ENCODE data around the gene HIGD1C. TPM values are rescaled to one million over a fixed set of nuclear protein-coding genes. Genes with fewer than 3 reads are reported as not detected.
A peak's percentile ranks its signal among the peaks of the same experiment; 100 is the strongest.
"Not testable (repeated sequence)": the region's sequence is repeated elsewhere in the genome, so short reads cannot be mapped to it uniquely, and the experiment has no call there.

HIGD1C gene
- total RNA-seq, 1 experiment from 2014 or later = not detected

- Mint-ChIP-seq H3K27me3 (ENCODE audit: low read depth) (no peaks in the 10 kb centered on the region), H3K4me3 (no peak overlapping the region)
- no CpG with 5 or more reads among the region's 3 CpGs for WGBS (ENCODE audit: extremely low coverage, insufficient read length, low lambda C conversion rate)
These were observed 22.5 kb upstream of the HIGD1C start for GRCh38 chr12:50929831-50930230.

DNA sequence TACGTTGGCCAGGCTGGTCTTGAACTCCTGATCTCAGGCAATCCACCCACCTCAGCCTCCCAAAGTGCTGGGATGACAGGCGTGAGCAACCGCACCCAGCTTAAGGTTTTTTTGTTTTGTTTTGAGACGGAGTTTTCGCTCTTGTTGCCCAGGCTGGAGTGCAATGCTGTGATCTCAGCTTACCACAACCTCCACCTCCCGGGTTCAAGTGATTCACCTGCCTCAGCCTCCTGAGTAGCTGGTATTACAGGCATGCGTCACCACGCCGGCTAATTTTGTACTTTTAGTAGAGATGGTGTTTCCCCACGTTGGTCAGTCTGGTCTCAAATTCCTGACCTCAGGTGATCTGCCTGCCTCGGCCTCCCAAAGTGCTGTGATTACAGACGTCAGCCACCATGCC, 21.9 kb upstream of the HIGD1C start:
- no CpG with 5 or more reads among the region's 12 CpGs for WGBS (ENCODE audit: extremely low coverage, insufficient read length, low lambda C conversion rate)
- not testable (repeated sequence) for H2BK15ac ChIP-seq (ENCODE audit: low read depth, low read length); H3K56ac ChIP-seq (ENCODE audit: insufficient read length, low read depth, low read length); H3K23me2 ChIP-seq (ENCODE audit: insufficient read length, low read depth, low read length, poor library complexity, severe bottlenecking); H3K23ac ChIP-seq (ENCODE audit: insufficient read length, low read depth, low read length); H3K4me2 ChIP-seq (ENCODE audit: insufficient read depth, insufficient read length, low read length); H2BK5ac ChIP-seq (ENCODE audit: insufficient read length, low read length); H4K20me1 ChIP-seq (ENCODE audit: control insufficient read depth, insufficient read depth, insufficient read length); H3T11ph ChIP-seq (ENCODE audit: low read length); H3K4me1 ChIP-seq (ENCODE audit: insufficient read depth, low read length); H3K79me2 ChIP-seq (ENCODE audit: insufficient read depth, low read length); H3K27ac Mint-ChIP-seq; H3K4ac ChIP-seq (ENCODE audit: low read depth, low read length); H2BK20ac ChIP-seq (ENCODE audit: low read depth, low read length, poor library complexity, severe bottlenecking); H4K91ac ChIP-seq (ENCODE audit: insufficient read length, low read depth, low read length); DNase-seq; H3K79me1 ChIP-seq (ENCODE audit: insufficient read depth, low read depth, low read length, poor library complexity, severe bottlenecking); H3K9ac ChIP-seq (ENCODE audit: extremely low read depth, insufficient read length, low read length); H3K14ac ChIP-seq (ENCODE audit: insufficient read depth, low read length); H3K27ac ChIP-seq (ENCODE audit: insufficient read length, low read depth, low read length); H3K4me3 Mint-ChIP-seq; H2BK12ac ChIP-seq (ENCODE audit: insufficient read length, low read depth, low read length); H2AK5ac ChIP-seq (ENCODE audit: insufficient read length, low read length); H3K27me3 Mint-ChIP-seq (ENCODE audit: low read depth); H2AFZ ChIP-seq (ENCODE audit: low read length); H3K18ac ChIP-seq (ENCODE audit: insufficient read length, low read depth, low read length); H3K27me3 ChIP-seq (ENCODE audit: insufficient read depth, low read length); H4K5ac ChIP-seq (ENCODE audit: insufficient read length, low read depth, low read length); H2BK120ac ChIP-seq (ENCODE audit: low read depth, low read length, poor library complexity, severe bottlenecking); H3K9me3 ChIP-seq (ENCODE audit: control insufficient read depth, low read depth, low read length); H3K9me3 Mint-ChIP-seq; H4K8ac ChIP-seq (replicated peaks; ENCODE audit: insufficient read length, low read depth, low read length)
- Mint-ChIP-seq H3K4me1 (peaks cover 24 to 56% of the 10 kb centered on the region in 2 experiments), H3K36me3 (ENCODE audit: insufficient read depth in 1 of 3, low read depth in 3 of 3) (peaks cover 0 to 12% (median 8%) of the 10 kb centered on the region in 3 experiments; a peak in 4 of 7 replicates)

More at GRCh38 chr12:50929831-50930230, 22.5 kb upstream of the HIGD1C start:
- H3K36me3 Mint-ChIP-seq (ENCODE audit: insufficient read depth in 1 of 3, low read depth in 3 of 3) = peaks cover 0 to 12% (median 8%) of the 10 kb centered on the region in 3 experiments; a peak in 5 of 7 replicates
- Histone ChIP-seq H2AK5ac (ENCODE audit: insufficient read length, low read length) (no peak overlapping the region), H3K27ac (ENCODE audit: insufficient read length, low read depth, low read length) (no peak overlapping the region), H3K4me1 (ENCODE audit: insufficient read depth, low read length) (peaks cover 6% of the 10 kb centered on the region; the same call in 1 of the 2 replicates), H3K9me3 (ENCODE audit: control insufficient read depth, low read depth, low read length) (no peaks in the 10 kb centered on the region), H2BK12ac (ENCODE audit: insufficient read length, low read depth, low read length) (no peak overlapping the region), H2BK20ac (ENCODE audit: low read depth, low read length, poor library complexity, severe bottlenecking) (no peak overlapping the region), H3K27me3 (ENCODE audit: insufficient read depth, low read length) (no peaks in the 10 kb centered on the region), H3K4ac (ENCODE audit: low read depth, low read length) (no peak overlapping the region), H3K23me2 (ENCODE audit: insufficient read length, low read depth, low read length, poor library complexity, severe bottlenecking) (peaks cover 6% of the 10 kb centered on the region), H3K4me2 (ENCODE audit: insufficient read depth, insufficient read length, low read length) (no peak overlapping the region), H4K5ac (ENCODE audit: insufficient read length, low read depth, low read length) (no peak overlapping the region), H4K8ac (replicated peaks; ENCODE audit: insufficient read length, low read depth, low read length) (no peak overlapping the region), H3K14ac (ENCODE audit: insufficient read depth, low read length) (no peak overlapping the region), H2BK120ac (ENCODE audit: low read depth, low read length, poor library complexity, severe bottlenecking) (no peak overlapping the region), H3K56ac (ENCODE audit: insufficient read length, low read depth, low read length) (no peak overlapping the region), H2BK15ac (ENCODE audit: low read depth, low read length) (no peak overlapping the region), H3K79me2 (ENCODE audit: insufficient read depth, low read length) (no peaks in the 10 kb centered on the region; the same call in 1 of the 2 replicates), H4K20me1 (ENCODE audit: control insufficient read depth, insufficient read depth, insufficient read length) (no peaks in the 10 kb centered on the region), H3T11ph (ENCODE audit: low read length) (no peak overlapping the region), H3K79me1 (ENCODE audit: insufficient read depth, low read depth, low read length, poor library complexity, severe bottlenecking) (no peaks in the 10 kb centered on the region), H2AFZ (ENCODE audit: low read length) (no peak overlapping the region), H3K23ac (ENCODE audit: insufficient read length, low read depth, low read length) (no peak overlapping the region), H4K91ac (ENCODE audit: insufficient read length, low read depth, low read length) (no peak overlapping the region), H3K18ac (ENCODE audit: insufficient read length, low read depth, low read length) (no peak overlapping the region), H2BK5ac (ENCODE audit: insufficient read length, low read length) (no peak overlapping the region), H3K9ac (ENCODE audit: extremely low read depth, insufficient read length, low read length) (no peak overlapping the region)
- H3K27ac Mint-ChIP-seq = peak overlapping the region in 1 of 3 experiments; percentile 65; a peak in 1 of 7 replicates
- TF ChIP-seq CTCF (conservative IDR thresholded peaks at IDR 0.05) = no peak
- DNase-seq = no peak
- no peaks in the 10 kb centered on the region for H3K9me3 Mint-ChIP-seq
- H3K4me1 Mint-ChIP-seq = peaks cover 27 to 57% of the 10 kb centered on the region in 2 experiments

All from H9 (cell line).